Parathyroid adenoma (tissue), 2 donors: ENCODE measurements around the gene MED13.

Source experiments
- H2AFZ ChIP-seq: fragments of 300-600 bp; sonication (generic); one replicate; pipeline ENCODE4 v1.7.0; 2017; ENCODE audit warnings: antibody characterized with exemption, mild to moderate bottlenecking
- H3K27ac ChIP-seq: fragments of 300-600 bp; sonication (generic); one replicate; pipeline ENCODE4 v1.7.0; 2017
- H3K27me3 ChIP-seq: fragments of 300-600 bp; sonication (generic); one replicate; pipeline ENCODE4 v1.7.0; 2017; ENCODE audit warnings: low read length; ENCODE audit not compliant: control insufficient read depth, insufficient read depth
- H3K36me3 ChIP-seq: fragments of 300-600 bp; sonication (generic); one replicate; pipeline ENCODE4 v1.7.0; 2017; ENCODE audit warnings: low read length; ENCODE audit not compliant: control insufficient read depth, insufficient read depth
- H3K4me1 ChIP-seq: fragments of 300-600 bp; sonication (generic); one replicate; pipeline ENCODE4 v1.7.0; 2017; ENCODE audit warnings: control low read depth
- H3K4me2 ChIP-seq: fragments of 300-600 bp; sonication (generic); one replicate; pipeline ENCODE4 v1.7.0; 2017; ENCODE audit warnings: low read length
- H3K4me3 ChIP-seq: fragments of 300-600 bp; sonication (generic); one replicate; pipeline ENCODE4 v1.7.0; 2017; ENCODE audit warnings: low read depth, low read length
- H3K79me2 ChIP-seq: fragments of 300-600 bp; sonication (generic); one replicate; pipeline ENCODE4 v1.7.0; 2017; ENCODE audit warnings: control low read depth
- H3K9ac ChIP-seq: fragments of 300-600 bp; sonication (generic); one replicate; pipeline ENCODE4 v1.7.0; 2017; ENCODE audit warnings: mild to moderate bottlenecking
- H3K9me3 ChIP-seq: fragments of 300-600 bp; sonication (generic); one replicate; pipeline ENCODE4 v1.7.0; 2017; ENCODE audit warnings: low read length; ENCODE audit not compliant: control insufficient read depth
- TF ChIP-seq, protein P1 (sequence below): fragments of 300-600 bp; sonication (generic); IDR thresholded peaks from one replicate; pipeline ENCODE4 v1.7.0; 2017; ENCODE audit warnings: antibody characterized with exemption, mild to moderate bottlenecking
- donor health status: primary hyperparathyroidism.

The MED13 gene

GRCh38 chr17:62090021-62090824, 25.1 kb upstream of the MED13 start:
- Histone ChIP-seq H2AFZ (no peak overlapping the region), H3K27me3 (no peaks in the 10 kb centered on the region), H3K36me3 (no peaks in the 10 kb centered on the region), H3K9me3 (no peaks in the 10 kb centered on the region), H3K4me3 (no peak overlapping the region), H3K9ac (no peak overlapping the region), H3K4me2 (no peak overlapping the region), H3K79me2 (no peaks in the 10 kb centered on the region), H3K4me1 (no peaks in the 10 kb centered on the region), H3K27ac (no peak overlapping the region)
- TF ChIP-seq, protein P1, sequence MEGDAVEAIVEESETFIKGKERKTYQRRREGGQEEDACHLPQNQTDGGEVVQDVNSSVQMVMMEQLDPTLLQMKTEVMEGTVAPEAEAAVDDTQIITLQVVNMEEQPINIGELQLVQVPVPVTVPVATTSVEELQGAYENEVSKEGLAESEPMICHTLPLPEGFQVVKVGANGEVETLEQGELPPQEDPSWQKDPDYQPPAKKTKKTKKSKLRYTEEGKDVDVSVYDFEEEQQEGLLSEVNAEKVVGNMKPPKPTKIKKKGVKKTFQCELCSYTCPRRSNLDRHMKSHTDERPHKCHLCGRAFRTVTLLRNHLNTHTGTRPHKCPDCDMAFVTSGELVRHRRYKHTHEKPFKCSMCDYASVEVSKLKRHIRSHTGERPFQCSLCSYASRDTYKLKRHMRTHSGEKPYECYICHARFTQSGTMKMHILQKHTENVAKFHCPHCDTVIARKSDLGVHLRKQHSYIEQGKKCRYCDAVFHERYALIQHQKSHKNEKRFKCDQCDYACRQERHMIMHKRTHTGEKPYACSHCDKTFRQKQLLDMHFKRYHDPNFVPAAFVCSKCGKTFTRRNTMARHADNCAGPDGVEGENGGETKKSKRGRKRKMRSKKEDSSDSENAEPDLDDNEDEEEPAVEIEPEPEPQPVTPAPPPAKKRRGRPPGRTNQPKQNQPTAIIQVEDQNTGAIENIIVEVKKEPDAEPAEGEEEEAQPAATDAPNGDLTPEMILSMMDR = no peak

- Histone ChIP-seq H3K27ac (no peak overlapping the region), H3K36me3 (no peaks in the 10 kb centered on the region), H3K27me3 (no peaks in the 10 kb centered on the region), H3K4me1 (no peaks in the 10 kb centered on the region), H3K9ac (no peak overlapping the region), H3K4me3 (no peak overlapping the region), H3K9me3 (no peaks in the 10 kb centered on the region), H3K79me2 (no peaks in the 10 kb centered on the region), H2AFZ (no peak overlapping the region), H3K4me2 (no peak overlapping the region)
- TF ChIP-seq, protein P1 = no peak
Measured at GRCh38 chr17:62089334-62089733, 24.3 kb upstream of the MED13 start.

- Histone ChIP-seq H3K36me3 (no peaks in the 10 kb centered on the region), H3K27ac (no peak overlapping the region), H3K4me1 (no peaks in the 10 kb centered on the region), H3K9me3 (no peaks in the 10 kb centered on the region), H3K79me2 (no peaks in the 10 kb centered on the region), H2AFZ (no peak overlapping the region), H3K27me3 (no peaks in the 10 kb centered on the region), H3K4me3 (no peak overlapping the region), H3K9ac (no peak overlapping the region), H3K4me2 (no peak overlapping the region)
- TF ChIP-seq, protein P1 = no peak
Measured at GRCh38 chr17:62086737-62087136, 21.7 kb upstream of the MED13 start.

GRCh38 chr17:62085511-62086408, 20.7 kb upstream of the MED13 start:
- no peaks in the 10 kb centered on the region for H3K36me3 ChIP-seq
- H3K27me3 ChIP-seq = no peaks in the 10 kb centered on the region
- no peak overlapping the region for H3K4me3 ChIP-seq
- no peak overlapping the region for H3K9ac ChIP-seq
- H3K27ac ChIP-seq = no peak overlapping the region
- H2AFZ ChIP-seq = no peak overlapping the region
- TF ChIP-seq, protein P1 = no peak
- H3K4me1 ChIP-seq = no peaks in the 10 kb centered on the region
- H3K9me3 ChIP-seq = no peaks in the 10 kb centered on the region
- no peak overlapping the region for H3K4me2 ChIP-seq
- no peaks in the 10 kb centered on the region for H3K79me2 ChIP-seq
